ENCODE measurements around the gene MEIS1.

Gene MEIS1

GRCh38 chr2:66568650-66569300, 133.8 kb downstream of the MEIS1 start:
- H3K27ac Mint-ChIP-seq, result peak overlapping the region; percentile 68 to 93 (median 86)
- H3K9me3 Mint-ChIP-seq, result no peaks in the 10 kb centered on the region
- H3K36me3 Mint-ChIP-seq (ENCODE audit: low read depth), result peaks cover 40% of the 10 kb centered on the region
- peaks cover 91% of the 10 kb centered on the region for H3K4me1 Mint-ChIP-seq
- H3K27me3 Mint-ChIP-seq (ENCODE audit: low read depth), result peaks cover 7% of the 10 kb centered on the region
- peak overlapping the region; percentile 6 to 27 (median 20) for H3K4me3 Mint-ChIP-seq
- TF ChIP-seq, protein P1, sequence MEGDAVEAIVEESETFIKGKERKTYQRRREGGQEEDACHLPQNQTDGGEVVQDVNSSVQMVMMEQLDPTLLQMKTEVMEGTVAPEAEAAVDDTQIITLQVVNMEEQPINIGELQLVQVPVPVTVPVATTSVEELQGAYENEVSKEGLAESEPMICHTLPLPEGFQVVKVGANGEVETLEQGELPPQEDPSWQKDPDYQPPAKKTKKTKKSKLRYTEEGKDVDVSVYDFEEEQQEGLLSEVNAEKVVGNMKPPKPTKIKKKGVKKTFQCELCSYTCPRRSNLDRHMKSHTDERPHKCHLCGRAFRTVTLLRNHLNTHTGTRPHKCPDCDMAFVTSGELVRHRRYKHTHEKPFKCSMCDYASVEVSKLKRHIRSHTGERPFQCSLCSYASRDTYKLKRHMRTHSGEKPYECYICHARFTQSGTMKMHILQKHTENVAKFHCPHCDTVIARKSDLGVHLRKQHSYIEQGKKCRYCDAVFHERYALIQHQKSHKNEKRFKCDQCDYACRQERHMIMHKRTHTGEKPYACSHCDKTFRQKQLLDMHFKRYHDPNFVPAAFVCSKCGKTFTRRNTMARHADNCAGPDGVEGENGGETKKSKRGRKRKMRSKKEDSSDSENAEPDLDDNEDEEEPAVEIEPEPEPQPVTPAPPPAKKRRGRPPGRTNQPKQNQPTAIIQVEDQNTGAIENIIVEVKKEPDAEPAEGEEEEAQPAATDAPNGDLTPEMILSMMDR (IDR thresholded peaks at IDR 0.05; ENCODE audit: unreplicated experiment in 3 of 3), result no peak

DNA sequence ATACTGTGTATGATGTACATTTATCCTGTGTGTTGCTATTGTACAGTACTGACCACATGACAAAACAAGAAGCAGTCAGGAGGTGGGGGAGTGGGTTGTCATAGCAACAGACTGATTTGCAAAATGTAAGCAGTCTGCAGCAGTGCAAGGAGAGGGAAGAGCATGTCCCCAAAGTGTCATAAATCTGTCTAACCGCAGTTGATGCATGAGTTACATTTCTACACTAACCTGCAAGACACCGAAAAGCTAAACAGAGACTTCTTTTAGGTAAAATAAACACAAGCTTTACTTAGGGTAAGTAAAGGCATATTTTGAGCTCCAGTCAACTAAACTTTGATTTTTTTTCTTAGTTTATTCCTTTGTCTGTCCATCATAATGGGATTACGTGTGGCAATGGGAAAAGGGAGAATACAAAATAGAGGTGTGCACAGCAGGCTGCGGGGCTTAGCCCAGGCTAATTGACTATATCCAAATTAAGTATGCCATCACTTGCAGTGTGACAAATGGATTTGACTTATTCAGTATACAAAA, 134.5 kb downstream of the MEIS1 start:
- Mint-ChIP-seq H3K4me3 (peak overlapping the region; percentile 6 to 27 (median 20)), H3K36me3 (ENCODE audit: low read depth) (peaks cover 40% of the 10 kb centered on the region), H3K27me3 (ENCODE audit: low read depth) (peaks cover 10% of the 10 kb centered on the region), H3K9me3 (no peaks in the 10 kb centered on the region), H3K4me1 (peaks cover 90% of the 10 kb centered on the region), H3K27ac (peak overlapping the region; percentile 68 to 93 (median 86))
- TF ChIP-seq, protein P1 (IDR thresholded peaks at IDR 0.05; ENCODE audit: unreplicated experiment in 3 of 3), result no peak

- TF ChIP-seq, protein P1 (IDR thresholded peaks at IDR 0.05; ENCODE audit: unreplicated experiment in 3 of 3), result no peak
- peaks cover 40% of the 10 kb centered on the region for H3K36me3 Mint-ChIP-seq (ENCODE audit: low read depth)
These were observed 135.0 kb downstream of the MEIS1 start for GRCh38 chr2:66569974-66570373.

GRCh38 chr2:66570471-66570870, 135.5 kb downstream of the MEIS1 start:
- peaks cover 87% of the 10 kb centered on the region for H3K4me1 Mint-ChIP-seq
- TF ChIP-seq, protein P1 (IDR thresholded peaks at IDR 0.05; ENCODE audit: unreplicated experiment in 3 of 3), result no peak
- H3K27ac Mint-ChIP-seq, result peak overlapping the region in 2 of 3 experiments; percentile 68 to 93
- peaks cover 20% of the 10 kb centered on the region for H3K27me3 Mint-ChIP-seq (ENCODE audit: low read depth)
- no peaks in the 10 kb centered on the region for H3K9me3 Mint-ChIP-seq
- peaks cover 40% of the 10 kb centered on the region for H3K36me3 Mint-ChIP-seq (ENCODE audit: low read depth)
- no peak overlapping the region for H3K4me3 Mint-ChIP-seq

More at GRCh38 chr2:66569974-66570373, 135.0 kb downstream of the MEIS1 start:
- Mint-ChIP-seq H3K27ac (peak overlapping the region; percentile 68 to 93 (median 86)), H3K4me1 (peaks cover 90% of the 10 kb centered on the region), H3K27me3 (ENCODE audit: low read depth) (peaks cover 15% of the 10 kb centered on the region), H3K4me3 (peak overlapping the region in 1 of 3 experiments; percentile 1), H3K9me3 (no peaks in the 10 kb centered on the region)

- H3K9me3 Mint-ChIP-seq, result no peaks in the 10 kb centered on the region
- H3K27me3 Mint-ChIP-seq (ENCODE audit: low read depth), result peaks cover 33% of the 10 kb centered on the region
- peaks cover 76% of the 10 kb centered on the region for H3K4me1 Mint-ChIP-seq
- TF ChIP-seq, protein P1 (IDR thresholded peaks at IDR 0.05; ENCODE audit: unreplicated experiment in 3 of 3), result no peak
- peak overlapping the region; percentile 63 to 86 (median 68) for H3K27ac Mint-ChIP-seq
- peaks cover 40% of the 10 kb centered on the region for H3K36me3 Mint-ChIP-seq (ENCODE audit: low read depth)
- peak overlapping the region in 1 of 3 experiments; percentile 9 for H3K4me3 Mint-ChIP-seq
These were observed 137.0 kb downstream of the MEIS1 start for GRCh38 chr2:66571918-66572317.
